BLaER1 treated with 17β-estradiol and CSF1 and Interleukin-3, amounts not matched to agents 10 nM and 100 nM (cell line): ENCODE measurements around the gene CCNC.
A peak's percentile ranks its signal among the peaks of the same experiment; 100 is the strongest.

ENCODE experiments used
- H3K27ac ChIP-seq, 11 experiments: shearing (Covaris generic); formaldehyde crosslinking; 2 replicates each; pipeline ENCODE4 v1.8.1; 2022
- H3K27me3 ChIP-seq, 11 experiments: shearing (Covaris generic); formaldehyde crosslinking; 2 replicates each; pipeline ENCODE4 v1.8.1; 2022
- H3K36me3 ChIP-seq, 11 experiments: shearing (Covaris generic); formaldehyde crosslinking; 2 replicates each; pipeline ENCODE4 v1.8.1; 2022
- H3K4me1 ChIP-seq, 10 experiments: shearing (Covaris generic); formaldehyde crosslinking; 2 replicates each; pipeline ENCODE4 v1.8.1; 2022
- H3K4me2 ChIP-seq, 11 experiments: shearing (Covaris generic); formaldehyde crosslinking; 2 replicates each; pipeline ENCODE4 v1.8.1; 2022
- H3K4me3 ChIP-seq, 10 experiments: shearing (Covaris generic); formaldehyde crosslinking; 2 replicates each; pipeline ENCODE4 v1.8.1; 2022
- H3K9ac ChIP-seq, 11 experiments: shearing (Covaris generic); formaldehyde crosslinking; 2 replicates each; pipeline ENCODE4 v1.8.1; 2022
- H3K9me3 ChIP-seq, 11 experiments: shearing (Covaris generic); formaldehyde crosslinking; replicated peaks in 1 of 11; 2 replicates each; pipeline ENCODE4 v1.8.1; 2022
- H4K20me1 ChIP-seq, 11 experiments: shearing (Covaris generic); formaldehyde crosslinking; 2 replicates each; pipeline ENCODE4 v1.8.1; 2022
- Cebpa-rat ChIP-seq, 11 experiments: shearing (Covaris generic); IDR thresholded peaks; 2 replicates each; pipeline ENCODE4 v1.8.1; 2022

The CCNC gene, protein sequence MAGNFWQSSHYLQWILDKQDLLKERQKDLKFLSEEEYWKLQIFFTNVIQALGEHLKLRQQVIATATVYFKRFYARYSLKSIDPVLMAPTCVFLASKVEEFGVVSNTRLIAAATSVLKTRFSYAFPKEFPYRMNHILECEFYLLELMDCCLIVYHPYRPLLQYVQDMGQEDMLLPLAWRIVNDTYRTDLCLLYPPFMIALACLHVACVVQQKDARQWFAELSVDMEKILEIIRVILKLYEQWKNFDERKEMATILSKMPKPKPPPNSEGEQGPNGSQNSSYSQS

DNA sequence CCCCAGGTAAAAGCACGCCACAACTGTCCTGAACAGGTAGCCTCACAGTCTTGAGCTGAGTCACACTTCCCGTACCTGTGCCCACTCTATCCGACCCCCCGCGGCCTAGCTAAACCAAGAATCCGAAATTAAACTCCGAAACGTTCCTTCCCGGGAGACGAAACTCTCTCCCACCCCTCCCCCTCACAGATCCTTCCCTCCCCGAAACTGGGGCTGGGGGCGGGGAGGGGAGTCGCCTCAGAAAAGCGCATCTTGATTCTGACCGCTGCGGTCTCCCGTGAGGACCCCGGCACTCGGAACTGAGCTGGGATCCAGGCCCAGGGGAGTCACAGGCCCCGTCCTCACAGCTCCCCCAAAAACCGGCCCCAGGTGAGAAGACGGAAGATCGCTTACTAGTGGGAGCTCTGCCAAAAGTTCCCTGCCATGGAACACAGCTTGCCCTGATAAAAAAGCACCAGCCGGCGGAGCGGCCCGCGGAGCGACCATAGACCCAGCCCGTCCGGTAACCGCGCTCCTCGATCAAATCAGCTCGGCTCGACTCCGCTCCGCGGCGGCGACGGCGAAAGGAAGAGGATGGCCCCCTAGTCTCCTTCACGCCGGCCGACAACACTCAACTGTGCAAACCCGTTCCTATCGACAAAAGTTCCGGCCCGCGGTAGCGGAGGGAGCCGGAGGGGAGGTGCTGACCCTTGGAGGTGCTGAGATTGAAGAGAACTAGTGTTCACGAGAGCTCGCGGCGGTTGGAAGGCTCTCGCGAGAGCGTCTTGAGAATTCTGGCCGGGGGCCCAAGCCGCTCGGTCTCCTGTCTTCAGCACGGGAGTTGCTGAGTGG, at the start of gene CCNC:
Gene CCNC, minus strand, starts transcription at position 558 of the 831 bp plus-strand sequence. Its CDS starts 133 bp downstream, at position 425.
- H3K4me2 ChIP-seq = peak within 1 kb of the TSS; percentile 76 to 97 (median 89)
- peak within 1 kb of the TSS; percentile 88 to 97 (median 93) for H3K27ac ChIP-seq
- peak within 1 kb of the TSS; percentile 92 to 98 (median 96) for H3K9ac ChIP-seq
- H3K4me3 ChIP-seq = peak within 1 kb of the TSS; percentile 82 to 99 (median 94)
- peaks cover 0 to 48% (median 43%) of the 10 kb centered on the region in 11 experiments; a peak in 18 of 22 replicates for H4K20me1 ChIP-seq
- peaks cover 13 to 20% (median 17%) of the 10 kb centered on the region in 10 experiments for H3K4me1 ChIP-seq
- TF ChIP-seq Cebpa-rat (IDR thresholded peaks at IDR 0.05) = no peak
- H3K9me3 ChIP-seq = peaks cover 0 to 10% (median 0%) of the 10 kb centered on the region in 11 experiments; a peak in 2 of 22 replicates
- H3K36me3 ChIP-seq = peaks cover 0 to 13% (median 5%) of the 10 kb centered on the region in 11 experiments; a peak in 8 of 22 replicates
- H3K27me3 ChIP-seq = no peaks in the 10 kb centered on the region

DNA sequence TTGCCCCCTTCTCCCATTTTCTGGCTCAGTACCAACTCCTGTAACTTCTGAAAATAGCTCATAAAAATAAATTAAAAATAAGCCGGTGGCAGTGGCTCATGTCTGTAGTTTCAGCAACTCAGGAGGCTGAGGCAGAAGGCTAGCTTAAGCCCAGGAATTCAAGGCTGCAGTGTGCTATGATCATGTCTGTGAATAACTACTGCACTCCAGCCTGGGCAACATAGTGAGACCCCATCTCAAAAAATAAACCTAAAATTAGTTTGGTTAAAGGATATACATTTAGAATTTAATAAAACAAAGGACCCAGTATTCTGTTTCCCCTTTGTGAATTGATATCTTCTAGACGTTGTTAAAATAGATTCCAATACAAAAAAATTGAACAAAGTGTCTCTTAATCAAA, 48.7 kb upstream of the CCNC start:
- peaks cover 35 to 41% (median 39%) of the 10 kb centered on the region in 11 experiments for H3K9me3 ChIP-seq
- H3K27me3 ChIP-seq = peaks cover 15 to 37% (median 25%) of the 10 kb centered on the region in 11 experiments
- H3K4me3 ChIP-seq = no peak overlapping the region
- no peaks in the 10 kb centered on the region for H4K20me1 ChIP-seq
- H3K9ac ChIP-seq = no peak overlapping the region
- H3K27ac ChIP-seq = no peak overlapping the region
- TF ChIP-seq Cebpa-rat (IDR thresholded peaks at IDR 0.05) = no peak
- H3K4me2 ChIP-seq = no peak overlapping the region
- no peaks in the 10 kb centered on the region for H3K36me3 ChIP-seq
- no peaks in the 10 kb centered on the region for H3K4me1 ChIP-seq

GRCh38 chr6:99614430-99615186, 46.1 kb upstream of the CCNC start:
- Histone ChIP-seq H3K9me3 (peaks cover 35 to 41% (median 39%) of the 10 kb centered on the region in 11 experiments), H3K36me3 (no peaks in the 10 kb centered on the region), H3K4me1 (peaks cover 8 to 22% (median 13%) of the 10 kb centered on the region in 10 experiments), H4K20me1 (no peaks in the 10 kb centered on the region), H3K27ac (no peak overlapping the region), H3K9ac (no peak overlapping the region), H3K27me3 (peaks cover 15 to 40% (median 25%) of the 10 kb centered on the region in 11 experiments), H3K4me3 (0 out of 20 replicates have a peak overlapping the region, but pooled peaks of 2 of the 10 experiments have one; percentile 6 to 15), H3K4me2 (no peak overlapping the region)
- no peak for TF ChIP-seq Cebpa-rat (IDR thresholded peaks at IDR 0.05)

- Histone ChIP-seq H3K4me2 (no peak overlapping the region), H3K4me3 (0 out of 20 replicates have a peak overlapping the region, but pooled peaks of 2 of the 10 experiments have one; percentile 6 to 15), H4K20me1 (no peaks in the 10 kb centered on the region), H3K9ac (no peak overlapping the region), H3K27ac (no peak overlapping the region), H3K27me3 (peaks cover 15 to 48% (median 33%) of the 10 kb centered on the region in 11 experiments), H3K36me3 (no peaks in the 10 kb centered on the region), H3K9me3 (peaks cover 32 to 39% (median 38%) of the 10 kb centered on the region in 11 experiments), H3K4me1 (peaks cover 14 to 26% (median 16%) of the 10 kb centered on the region in 10 experiments)
- TF ChIP-seq Cebpa-rat (IDR thresholded peaks at IDR 0.05) = no peak
These were observed 45.4 kb upstream of the CCNC start for GRCh38 chr6:99613705-99614429.

DNA sequence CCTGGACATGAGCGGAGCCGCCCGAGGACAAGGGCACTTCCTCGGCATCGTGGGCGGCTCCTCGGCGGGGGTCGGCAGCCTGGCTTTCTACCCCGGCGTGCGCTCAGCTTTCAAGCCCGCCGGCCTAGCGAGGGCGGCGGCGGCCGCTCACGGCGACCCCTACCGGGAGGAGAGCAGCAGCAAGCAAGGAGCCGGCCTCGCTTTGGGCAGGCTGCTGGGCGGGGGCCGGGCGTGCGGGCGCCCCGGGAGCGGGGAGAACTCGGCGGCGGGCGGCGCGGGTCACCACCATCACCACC, 44.9 kb upstream of the CCNC start:
- no peaks in the 10 kb centered on the region for H3K36me3 ChIP-seq
- no peak overlapping the region for H3K4me2 ChIP-seq
- H3K9me3 ChIP-seq = peaks cover 27 to 39% (median 37%) of the 10 kb centered on the region in 11 experiments
- TF ChIP-seq Cebpa-rat (IDR thresholded peaks at IDR 0.05) = no peak
- H3K27ac ChIP-seq = no peak overlapping the region
- H3K4me3 ChIP-seq = no peak overlapping the region
- no peak overlapping the region for H3K9ac ChIP-seq
- no peaks in the 10 kb centered on the region for H4K20me1 ChIP-seq
- peaks cover 19 to 53% (median 38%) of the 10 kb centered on the region in 11 experiments for H3K27me3 ChIP-seq
- H3K4me1 ChIP-seq = peaks cover 14 to 26% (median 16%) of the 10 kb centered on the region in 10 experiments

DNA sequence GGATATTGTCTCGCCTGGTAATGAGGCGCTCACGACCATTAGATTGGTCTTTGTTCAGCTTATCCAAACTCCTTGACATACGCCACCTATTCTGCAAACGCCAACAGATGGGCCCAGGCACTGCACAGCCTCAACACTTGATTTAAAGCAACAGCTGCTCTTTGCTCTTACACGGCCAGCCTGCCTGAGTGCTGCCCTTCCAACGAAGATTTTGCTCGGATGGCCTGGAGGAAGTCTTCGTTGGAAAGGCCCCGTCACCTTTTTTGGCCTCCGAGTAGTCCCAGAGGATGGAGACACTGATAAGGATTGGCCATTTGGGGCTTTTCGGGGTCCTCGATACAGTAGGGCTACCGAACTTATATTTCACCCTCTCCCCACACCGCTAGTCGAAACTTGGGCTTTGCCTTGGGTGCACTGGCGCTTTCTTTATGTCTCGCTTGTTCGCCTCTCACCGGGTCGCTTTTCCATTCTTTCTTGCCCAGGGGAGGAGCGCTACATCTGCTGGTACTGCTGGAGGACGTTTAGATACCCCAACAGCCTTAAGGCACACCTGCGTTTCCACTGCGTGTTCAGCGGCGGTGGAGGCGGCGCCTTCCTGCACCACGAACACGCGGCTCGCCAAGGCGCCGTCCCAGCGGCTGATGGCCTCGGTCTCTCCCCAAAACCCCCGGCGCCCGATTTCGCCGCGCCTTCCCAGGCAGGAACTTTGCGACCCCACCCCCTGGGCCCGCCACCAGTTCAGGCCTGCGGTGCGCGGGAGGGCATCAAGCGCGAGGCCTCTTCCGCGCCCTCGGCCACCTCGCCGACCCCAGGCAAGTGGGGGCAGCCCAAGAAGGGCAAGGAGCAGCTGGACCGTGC, 44.3 kb upstream of the CCNC start:
- Histone ChIP-seq H4K20me1 (no peaks in the 10 kb centered on the region), H3K9ac (no peak overlapping the region), H3K4me2 (no peak overlapping the region), H3K27ac (no peak overlapping the region), H3K9me3 (peaks cover 32 to 43% (median 42%) of the 10 kb centered on the region in 11 experiments), H3K4me1 (peaks cover 14 to 26% (median 16%) of the 10 kb centered on the region in 10 experiments), H3K27me3 (peaks cover 25 to 59% (median 44%) of the 10 kb centered on the region in 11 experiments), H3K4me3 (no peak overlapping the region), H3K36me3 (no peaks in the 10 kb centered on the region)
- TF ChIP-seq Cebpa-rat (IDR thresholded peaks at IDR 0.05) = no peak

- Histone ChIP-seq H3K36me3 (peaks cover 0 to 6% (median 0%) of the 10 kb centered on the region in 11 experiments; a peak in 2 of 22 replicates), H4K20me1 (no peaks in the 10 kb centered on the region; a peak in 1 of 22 replicates), H3K4me3 (no peak overlapping the region), H3K9me3 (peaks cover 49 to 60% (median 58%) of the 10 kb centered on the region in 11 experiments), H3K9ac (no peak overlapping the region), H3K27ac (no peak overlapping the region), H3K27me3 (peaks cover 41 to 72% (median 59%) of the 10 kb centered on the region in 11 experiments), H3K4me1 (peaks cover 14 to 26% (median 16%) of the 10 kb centered on the region in 10 experiments), H3K4me2 (peak overlapping the region in 8 of 11 experiments; percentile 14 to 80 (median 48); a peak in 11 of 22 replicates)
- TF ChIP-seq Cebpa-rat (IDR thresholded peaks at IDR 0.05) = no peak
These were observed 42.7 kb upstream of the CCNC start for GRCh38 chr6:99611148-99611547.
